Astrocyte (in vitro differentiated cells and primary cell): ENCODE measurements around the gene ERMP1.

Experiments
- EZH2 ChIP-seq: IDR thresholded peaks from 2 replicates; pipeline ENCODE4 v1.6.1; 2012; ENCODE audit warnings: mild to moderate bottlenecking, low read length, inconsistent platforms; ENCODE audit not compliant: insufficient read depth
- TF ChIP-seq, protein P1 (sequence below): IDR thresholded peaks from 2 replicates; pipeline ENCODE4 v1.5.1; 2011; ENCODE audit warnings: low read depth, mild to moderate bottlenecking, inconsistent platforms, low read length, moderate library complexity; ENCODE audit not compliant: insufficient read depth

DNA sequence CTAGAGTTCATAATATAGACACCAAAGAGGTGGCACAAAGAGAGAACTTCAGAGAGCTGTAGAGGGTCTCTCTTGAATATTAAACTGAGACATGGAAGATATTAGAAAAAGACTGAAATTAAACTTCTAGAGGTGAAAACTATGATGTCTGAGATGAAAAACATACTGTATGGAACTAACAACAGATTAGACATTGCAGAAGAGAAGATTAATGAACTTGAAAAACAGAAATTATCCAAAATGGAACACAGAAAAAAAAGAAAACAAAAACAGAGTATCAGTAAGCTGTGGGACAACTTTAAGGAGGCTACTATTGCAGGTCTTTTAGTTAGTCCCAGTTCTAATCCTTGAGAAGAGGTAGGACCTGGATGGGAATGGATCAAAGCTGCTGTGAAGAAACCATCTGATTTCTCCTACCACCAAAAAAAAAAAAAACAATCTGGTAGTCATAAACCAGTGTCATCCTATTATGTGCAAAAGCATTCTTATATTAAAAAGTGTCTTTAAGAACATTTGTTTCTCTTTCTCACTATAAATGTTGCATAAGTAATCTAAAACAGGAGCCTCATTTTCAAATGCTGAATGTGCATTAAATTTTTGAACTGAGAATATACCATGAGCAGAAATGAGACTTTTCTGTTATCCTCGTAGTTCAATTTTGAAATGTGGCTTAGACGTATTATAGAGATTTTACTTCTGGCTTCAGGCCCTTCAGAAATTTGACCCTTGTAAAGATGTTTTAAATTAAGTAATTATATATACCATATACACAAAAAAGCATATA lies 96.2 kb downstream of the ERMP1 start:
- TF ChIP-seq, protein P1, sequence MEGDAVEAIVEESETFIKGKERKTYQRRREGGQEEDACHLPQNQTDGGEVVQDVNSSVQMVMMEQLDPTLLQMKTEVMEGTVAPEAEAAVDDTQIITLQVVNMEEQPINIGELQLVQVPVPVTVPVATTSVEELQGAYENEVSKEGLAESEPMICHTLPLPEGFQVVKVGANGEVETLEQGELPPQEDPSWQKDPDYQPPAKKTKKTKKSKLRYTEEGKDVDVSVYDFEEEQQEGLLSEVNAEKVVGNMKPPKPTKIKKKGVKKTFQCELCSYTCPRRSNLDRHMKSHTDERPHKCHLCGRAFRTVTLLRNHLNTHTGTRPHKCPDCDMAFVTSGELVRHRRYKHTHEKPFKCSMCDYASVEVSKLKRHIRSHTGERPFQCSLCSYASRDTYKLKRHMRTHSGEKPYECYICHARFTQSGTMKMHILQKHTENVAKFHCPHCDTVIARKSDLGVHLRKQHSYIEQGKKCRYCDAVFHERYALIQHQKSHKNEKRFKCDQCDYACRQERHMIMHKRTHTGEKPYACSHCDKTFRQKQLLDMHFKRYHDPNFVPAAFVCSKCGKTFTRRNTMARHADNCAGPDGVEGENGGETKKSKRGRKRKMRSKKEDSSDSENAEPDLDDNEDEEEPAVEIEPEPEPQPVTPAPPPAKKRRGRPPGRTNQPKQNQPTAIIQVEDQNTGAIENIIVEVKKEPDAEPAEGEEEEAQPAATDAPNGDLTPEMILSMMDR, result no peak
- no peak for TF ChIP-seq EZH2
